Aorta (tissue), 5 donors: ENCODE measurements around the gene SEMA5B. TPM values are rescaled to one million over a fixed set of nuclear protein-coding genes. Genes with fewer than 3 reads are reported as not detected.
A peak's percentile ranks its signal among the peaks of the same experiment; 100 is the strongest.

ENCODE experiments used
- ATAC-seq: fragments of 200-7000 bp; cut with Tn5 transposase; one replicate; pipeline ENCODE4 v1.9.1; 2022; ENCODE audit warnings: moderate library complexity; ENCODE audit not compliant: low FRiP score
- DNase-seq, 2 donors: peaks; one replicate each; pipeline ENCODE4 v3.0.0-alpha.2; 2020
- H3K27ac ChIP-seq, 2 donors: one replicate each; pipeline ENCODE4 v1.5.1; 2013; ENCODE audit warnings: low read length in 2 of 2, mild to moderate bottlenecking in 2 of 2, moderate library complexity in 2 of 2, control low read depth in 1 of 2, inconsistent platforms in 1 of 2, low read depth in 1 of 2
- H3K27me3 ChIP-seq, 2 donors: one replicate each; pipeline ENCODE4 v1.6.1; 2013; ENCODE audit warnings: control low read depth in 1 of 2, low read length in 1 of 2, mild to moderate bottlenecking in 1 of 2, moderate library complexity in 1 of 2; ENCODE audit not compliant: insufficient read depth in 2 of 2, control insufficient read depth in 1 of 2
- H3K36me3 ChIP-seq, 2 donors: one replicate each; pipeline ENCODE4 v1.6.1; 2013; ENCODE audit warnings: control low read depth in 1 of 2, low read length in 1 of 2, mild to moderate bottlenecking in 1 of 2; ENCODE audit not compliant: insufficient read depth in 2 of 2, control insufficient read depth in 1 of 2
- H3K4me1 ChIP-seq, 2 donors: one replicate each; pipeline ENCODE4 v1.6.1; 2013; ENCODE audit warnings: low read length in 2 of 2, control low read depth in 1 of 2, mild to moderate bottlenecking in 1 of 2, moderate library complexity in 1 of 2; ENCODE audit not compliant: insufficient read depth in 2 of 2, control insufficient read depth in 1 of 2
- H3K4me3 ChIP-seq, 2 donors: one replicate each; pipeline ENCODE4 v1.5.1; 2013; ENCODE audit warnings: low read length in 2 of 2, control low read depth in 1 of 2, mild to moderate bottlenecking in 1 of 2
- H3K9me3 ChIP-seq: one replicate; pipeline ENCODE4 v1.6.1; 2013; ENCODE audit warnings: mild to moderate bottlenecking, low read length; ENCODE audit not compliant: control insufficient read depth
- WGBS, 2 donors: extraction: QIAGEN DNeasy Blood & Tissue Kit; methylation state at CpG; one replicate each; pipeline ENCODE4 v1.1.7; 2013; 5-methylcytosine and 5-hydroxymethylcytosine counted together
- intact Hi-C, 2 donors: fragments of 100-400 bp; cut with DNase I; formaldehyde crosslinking; loops; one replicate each; pipeline versions ENCODE4 v1.14.2 to v1.15.0; 2022
- long read RNA-seq, 2 donors: library from polyadenylated mRNA; unstranded; transcript quantifications; one replicate each; pipeline ENCODE4 v2.0.0, GENCODE V29; 2020 to 2021
- polyA plus RNA-seq, 2 donors: library from polyadenylated mRNA; stranded (reverse); fragments of 200-250 nt; gene quantifications; one replicate each; pipeline ENCODE4 v1.2.3, GENCODE V29; 2013
- total RNA-seq, 2 donors: library from RNA; stranded (reverse); fragmentation: NEBNext Ultra II Directional; extraction: Animal tissue kit (Norgen Biotek cat#: 25700); gene quantifications; one replicate each; pipeline ENCODE4 v1.2.1, GENCODE V29; 2021
- donor health status: healthy with polysubstance abuse.
- donor health status: Bipolar disorder and iron deficiency.
- donor health status: DM: no; HTN: no; CAD: no.
- donor health status: DM: no; HTN: no; CAD: no.
- donor health status: DM: yes; HTN: yes; CAD: no.

SEMA5B gene, protein sequence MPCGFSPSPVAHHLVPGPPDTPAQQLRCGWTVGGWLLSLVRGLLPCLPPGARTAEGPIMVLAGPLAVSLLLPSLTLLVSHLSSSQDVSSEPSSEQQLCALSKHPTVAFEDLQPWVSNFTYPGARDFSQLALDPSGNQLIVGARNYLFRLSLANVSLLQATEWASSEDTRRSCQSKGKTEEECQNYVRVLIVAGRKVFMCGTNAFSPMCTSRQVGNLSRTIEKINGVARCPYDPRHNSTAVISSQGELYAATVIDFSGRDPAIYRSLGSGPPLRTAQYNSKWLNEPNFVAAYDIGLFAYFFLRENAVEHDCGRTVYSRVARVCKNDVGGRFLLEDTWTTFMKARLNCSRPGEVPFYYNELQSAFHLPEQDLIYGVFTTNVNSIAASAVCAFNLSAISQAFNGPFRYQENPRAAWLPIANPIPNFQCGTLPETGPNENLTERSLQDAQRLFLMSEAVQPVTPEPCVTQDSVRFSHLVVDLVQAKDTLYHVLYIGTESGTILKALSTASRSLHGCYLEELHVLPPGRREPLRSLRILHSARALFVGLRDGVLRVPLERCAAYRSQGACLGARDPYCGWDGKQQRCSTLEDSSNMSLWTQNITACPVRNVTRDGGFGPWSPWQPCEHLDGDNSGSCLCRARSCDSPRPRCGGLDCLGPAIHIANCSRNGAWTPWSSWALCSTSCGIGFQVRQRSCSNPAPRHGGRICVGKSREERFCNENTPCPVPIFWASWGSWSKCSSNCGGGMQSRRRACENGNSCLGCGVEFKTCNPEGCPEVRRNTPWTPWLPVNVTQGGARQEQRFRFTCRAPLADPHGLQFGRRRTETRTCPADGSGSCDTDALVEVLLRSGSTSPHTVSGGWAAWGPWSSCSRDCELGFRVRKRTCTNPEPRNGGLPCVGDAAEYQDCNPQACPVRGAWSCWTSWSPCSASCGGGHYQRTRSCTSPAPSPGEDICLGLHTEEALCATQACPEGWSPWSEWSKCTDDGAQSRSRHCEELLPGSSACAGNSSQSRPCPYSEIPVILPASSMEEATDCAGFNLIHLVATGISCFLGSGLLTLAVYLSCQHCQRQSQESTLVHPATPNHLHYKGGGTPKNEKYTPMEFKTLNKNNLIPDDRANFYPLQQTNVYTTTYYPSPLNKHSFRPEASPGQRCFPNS
- total RNA-seq (1 to 10 TPM in 1 of 2 donors, under 1 TPM in 1; 0.81 to 4.9 TPM), polyA plus RNA-seq (1 to 10 TPM in 1 of 2 donors, under 1 TPM in 1; under 0.01 to 1.0 TPM)
- long read RNA-seq, donor 1, partial matches to known transcripts, result 7 of 7 reads
- long read RNA-seq, donor 1, other reads (novel, unspliced or antisense), result 0 of 7 reads
- long read RNA-seq, donor 2, full-length matches to known transcripts, result 2 of 17 reads
- long read RNA-seq, donor 2, partial matches to known transcripts, result 10 of 17 reads
- long read RNA-seq, donor 2, other reads (novel, unspliced or antisense), result 5 of 17 reads

DNA sequence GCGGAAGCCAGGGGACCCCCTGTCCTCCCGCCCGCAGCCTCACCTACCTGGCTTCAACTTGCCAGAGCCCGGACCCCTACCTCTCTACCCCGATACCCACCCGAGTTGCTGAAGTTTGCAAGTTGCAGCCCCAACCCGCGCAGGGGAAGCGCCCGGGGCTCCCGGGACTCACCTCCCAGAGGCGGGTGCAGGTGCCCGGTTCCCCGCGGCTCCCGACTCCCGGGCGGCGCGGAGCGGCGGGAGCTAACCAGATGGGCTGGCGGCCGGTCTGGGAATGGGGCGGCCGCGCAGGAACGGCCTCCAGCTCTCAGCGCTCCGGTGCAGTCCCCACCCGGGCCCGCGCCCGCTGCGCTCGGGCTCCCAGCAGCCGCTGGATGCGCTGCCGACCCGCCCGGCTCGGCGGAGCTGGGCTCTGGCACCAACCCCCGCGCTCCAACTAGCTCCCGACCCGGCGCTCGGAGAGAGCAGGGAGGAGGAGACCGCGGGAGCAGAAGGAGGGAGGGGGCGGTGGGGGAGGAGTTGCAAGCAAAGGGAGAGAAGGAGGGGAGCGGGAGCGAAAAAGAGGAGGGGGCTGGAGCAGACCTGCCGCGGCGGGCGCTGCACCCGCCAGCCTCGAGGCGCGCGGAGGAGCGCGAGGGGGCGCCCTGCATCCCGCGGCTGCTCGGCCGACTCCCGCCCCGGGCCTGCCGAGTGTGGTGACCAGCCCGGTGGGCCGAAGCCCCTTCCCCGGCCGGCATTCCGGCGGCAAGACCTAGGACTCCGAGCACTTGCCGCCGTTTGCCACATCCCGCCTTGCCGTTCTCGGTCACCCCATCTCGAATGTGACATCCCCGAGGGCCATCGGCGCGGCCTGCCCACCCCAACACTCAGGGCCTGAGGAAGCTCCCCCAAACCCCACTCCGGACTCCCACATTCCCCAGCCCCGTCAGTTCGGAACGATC is at the start of gene SEMA5B:
Gene SEMA5B (minus strand): TSS at position 472 of the 941 bp plus-strand sequence. CDS start 66,500 bp downstream, outside the sequence.
- intact Hi-C loops, result loop anchor here (1.0 to 5.0 kb wide), 3 partner anchors 84 to 230 kb away; no protein-coding TSS in a partner anchor
- peak; percentile 77 for ATAC-seq
- peak; percentile 55 to 80 for DNase-seq
- Histone ChIP-seq H3K4me3 (peak within 1 kb of the TSS; percentile 40 to 65), H3K4me1 (no peaks in the 10 kb centered on the region), H3K36me3 (no peaks in the 10 kb centered on the region), H3K27ac (no peak within 1 kb of the TSS), H3K27me3 (no peaks in the 10 kb centered on the region), H3K9me3 (no peaks in the 10 kb centered on the region)
- 0 to 1% methylated on average over 56 to 94 of the region's 94 CpGs for WGBS, 2 donors

DNA sequence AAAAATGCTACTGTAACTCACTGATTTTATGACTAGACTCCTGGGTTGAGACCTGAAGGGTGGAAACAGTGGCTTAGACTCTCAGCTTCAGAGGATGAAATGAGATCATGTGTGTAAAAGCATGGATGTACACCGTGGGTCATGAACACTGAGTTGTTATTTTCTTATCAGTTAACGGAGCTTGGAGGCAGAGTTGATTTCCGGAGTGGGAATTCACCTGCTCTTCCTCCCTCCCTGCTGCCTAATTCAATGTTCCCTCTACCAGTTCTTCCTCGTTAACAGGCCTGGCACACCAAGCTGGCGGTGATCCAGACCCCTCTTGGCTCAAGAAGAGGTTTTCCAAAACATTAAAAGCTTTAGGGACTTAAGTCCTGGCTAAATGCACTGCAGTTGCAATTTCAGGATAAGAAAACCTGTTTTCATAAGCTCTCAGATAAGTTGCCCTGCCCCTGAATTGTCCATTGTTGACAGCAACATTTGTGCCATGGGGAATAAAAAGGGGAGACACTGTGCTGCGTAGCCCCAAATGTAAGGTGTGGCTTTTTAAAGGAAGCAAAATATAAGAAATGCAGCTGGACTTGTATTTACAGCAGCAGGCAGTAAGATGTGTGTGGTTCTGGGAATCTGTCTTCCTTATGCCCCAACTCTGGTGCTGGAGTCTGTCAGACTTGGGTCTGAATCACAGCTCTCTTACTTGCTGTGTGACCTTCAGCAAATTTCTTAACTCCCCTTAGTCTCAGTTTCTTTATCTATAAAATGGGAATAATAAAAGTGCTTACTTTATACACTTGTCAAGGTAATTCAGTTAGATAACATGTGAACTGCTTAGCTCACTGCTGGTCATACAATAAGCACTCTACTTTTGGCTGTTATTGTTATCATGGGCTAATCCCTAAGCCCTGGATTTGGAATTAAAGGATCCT is 49.2 kb upstream of the SEMA5B start:
- DNase-seq (peak; percentile 84 to 90), ATAC-seq (peak; percentile 35)
- Histone ChIP-seq H3K36me3 (no peaks in the 10 kb centered on the region), H3K27ac (peak overlapping the region; percentile 34 to 56), H3K4me1 (no peaks in the 10 kb centered on the region), H3K4me3 (no peak overlapping the region), H3K27me3 (no peaks in the 10 kb centered on the region), H3K9me3 (no peaks in the 10 kb centered on the region)
- WGBS, 2 donors, result 1 to 3% methylated on average over 6 of the region's 6 CpGs
- intact Hi-C loops, result no loop called here

GRCh38 chr3:123076112-123076495 is 48.5 kb upstream of the SEMA5B start:
- 86 to 91% methylated on average over 4 of the region's 4 CpGs for WGBS, 2 donors
- Histone ChIP-seq H3K4me1 (no peaks in the 10 kb centered on the region), H3K27ac (no peak overlapping the region), H3K27me3 (no peaks in the 10 kb centered on the region), H3K36me3 (no peaks in the 10 kb centered on the region), H3K4me3 (no peak overlapping the region), H3K9me3 (no peaks in the 10 kb centered on the region)
- ATAC-seq (no peak), DNase-seq (no peak)
- intact Hi-C loops, result no loop called here

DNA sequence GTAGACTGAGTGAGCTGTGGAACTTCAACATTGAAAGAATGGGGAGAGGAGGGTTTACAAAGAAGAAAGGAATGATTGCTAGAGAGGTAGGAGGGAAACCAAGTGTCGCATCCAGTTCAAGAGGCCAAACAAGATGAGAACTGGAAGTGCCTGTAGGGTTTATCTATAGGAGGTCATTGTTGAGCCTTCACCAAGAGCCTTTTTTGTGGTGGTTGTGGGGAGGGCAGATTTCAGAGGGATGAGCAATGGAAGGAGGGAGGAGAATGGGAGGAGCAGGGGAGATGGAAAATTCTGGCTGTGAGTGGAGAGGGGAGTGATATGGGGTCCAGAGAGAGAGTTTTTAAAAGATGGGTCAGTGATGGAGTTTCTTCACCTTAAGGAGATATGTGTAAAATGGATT is 47.8 kb upstream of the SEMA5B start:
- Histone ChIP-seq H3K27ac (no peak overlapping the region), H3K9me3 (no peaks in the 10 kb centered on the region), H3K36me3 (no peaks in the 10 kb centered on the region), H3K4me1 (no peaks in the 10 kb centered on the region), H3K27me3 (no peaks in the 10 kb centered on the region), H3K4me3 (no peak overlapping the region)
- no peak for DNase-seq
- 96 to 100% methylated on average over 1 of the region's 1 CpG for WGBS, 2 donors
- no peak for ATAC-seq
- intact Hi-C loops, result no loop called here

DNA sequence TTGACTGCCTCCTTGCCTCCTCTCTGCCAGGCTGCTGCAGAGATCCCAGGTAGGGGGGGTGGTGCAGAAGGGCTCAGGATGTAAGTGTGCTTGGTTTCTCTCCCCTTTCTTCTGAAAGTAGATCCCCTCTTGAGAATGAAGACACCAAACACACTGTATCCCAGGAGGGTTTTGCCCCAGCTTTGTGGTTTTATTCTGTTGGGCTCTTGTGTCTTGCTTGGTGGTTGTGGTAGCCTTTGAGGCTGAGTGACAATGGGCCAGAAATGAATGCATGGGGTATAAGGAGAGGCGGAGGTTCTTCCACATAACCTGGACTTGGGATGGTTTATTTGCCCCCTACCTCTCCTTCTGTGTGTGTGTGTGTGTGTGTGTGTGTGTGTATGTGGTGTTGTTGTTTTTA is 45.0 kb upstream of the SEMA5B start:
- DNase-seq (no peak), ATAC-seq (no peak)
- Histone ChIP-seq H3K27ac (no peak overlapping the region), H3K36me3 (no peaks in the 10 kb centered on the region), H3K4me3 (no peak overlapping the region), H3K4me1 (no peaks in the 10 kb centered on the region), H3K27me3 (no peaks in the 10 kb centered on the region), H3K9me3 (no peaks in the 10 kb centered on the region)
- 93 to 97% methylated on average over 1 of the region's 1 CpG for WGBS, 2 donors
- intact Hi-C loops, result no loop called here

- H3K4me3 ChIP-seq, result no peak overlapping the region
- ATAC-seq, result peak; percentile 3
- no peaks in the 10 kb centered on the region for H3K36me3 ChIP-seq
- no peak overlapping the region for H3K27ac ChIP-seq
- no peaks in the 10 kb centered on the region for H3K27me3 ChIP-seq
- intact Hi-C loops, result no loop called here
- 32 to 52% methylated on average over 5 of the region's 5 CpGs for WGBS, 2 donors
- peak in 1 of 2 donors; percentile 60 for DNase-seq
- no peaks in the 10 kb centered on the region for H3K4me1 ChIP-seq
- H3K9me3 ChIP-seq, result no peaks in the 10 kb centered on the region
These were observed 44.6 kb upstream of the SEMA5B start for GRCh38 chr3:123072152-123072551.

DNA sequence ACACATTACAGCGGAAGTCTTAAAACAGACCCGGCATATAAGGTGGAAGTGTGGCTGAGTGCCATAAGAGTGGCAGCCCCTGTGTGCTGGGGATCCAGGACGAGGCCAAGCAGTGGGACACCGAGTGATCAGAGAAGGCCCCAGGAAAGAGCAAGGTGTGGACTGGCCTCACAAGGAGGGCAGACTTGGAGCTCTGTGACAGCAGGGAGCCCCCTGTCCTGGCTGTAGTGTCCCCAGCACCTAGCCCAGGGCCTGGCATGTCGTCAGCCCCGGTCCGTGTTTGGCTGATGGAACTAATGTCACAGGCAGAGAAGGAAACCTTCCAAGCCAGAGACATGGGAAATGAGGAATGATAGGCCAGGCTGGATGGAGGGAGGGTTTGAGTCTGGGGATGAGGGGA is 44.0 kb upstream of the SEMA5B start:
- DNase-seq, result no peak
- 37 to 54% methylated on average over 7 of the region's 7 CpGs for WGBS, 2 donors

More for the DNA sequence above, 44.0 kb upstream of the SEMA5B start:
- no peaks in the 10 kb centered on the region for H3K9me3 ChIP-seq
- no peak for ATAC-seq
- no peaks in the 10 kb centered on the region for H3K36me3 ChIP-seq
- no peak overlapping the region for H3K4me3 ChIP-seq
- no peaks in the 10 kb centered on the region for H3K27me3 ChIP-seq
- H3K4me1 ChIP-seq, result no peaks in the 10 kb centered on the region
- intact Hi-C loops, result no loop called here
- no peak overlapping the region for H3K27ac ChIP-seq
